ENCODE measurements around the gene KRTAP5-1. TPM values are rescaled to one million over a fixed set of nuclear protein-coding genes. Genes with fewer than 3 reads are reported as not detected.

The KRTAP5-1 gene
- total RNA-seq, 1 experiment from 2014 or later: not detected

DNA sequence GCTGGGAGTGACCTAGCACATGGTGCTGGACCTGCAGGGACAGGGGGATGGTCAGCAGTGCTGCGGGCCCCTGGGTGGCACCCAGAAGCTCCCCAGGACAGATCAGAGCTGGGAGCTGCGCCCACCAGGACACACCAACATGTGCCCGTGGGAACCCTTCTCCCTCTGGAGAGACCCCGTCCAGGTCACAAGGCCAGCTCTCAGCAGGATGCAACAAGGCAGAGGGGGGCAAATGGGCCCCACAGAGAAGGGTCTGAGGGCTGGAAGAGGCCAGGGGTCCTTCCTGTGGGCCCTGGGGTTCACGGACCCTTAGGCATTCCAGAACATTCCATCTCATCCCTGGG is 19.2 kb downstream of the KRTAP5-1 start:
- Histone ChIP-seq H3K27me3 (replicated peaks; ENCODE audit: control insufficient read depth, insufficient read depth, low read length) (no peaks in the 10 kb centered on the region), H3K4me1 (peaks cover 4% of the 10 kb centered on the region; the same call in 1 of the 2 replicates), H3K36me3 (ENCODE audit: control insufficient read depth, insufficient read depth, low read length) (no peaks in the 10 kb centered on the region), H3K4me3 (ENCODE audit: low read depth, low read length) (no peak overlapping the region), H3K9me3 (no peaks in the 10 kb centered on the region)
- H3K4me1 Mint-ChIP-seq (ENCODE audit: low read depth, unreplicated experiment): peaks cover 6% of the 10 kb centered on the region
- no TSS peak for BruUV-seq (replicated peaks)
- H3K27ac Mint-ChIP-seq (ENCODE audit: unreplicated experiment): no peak overlapping the region
- H3K9me3 Mint-ChIP-seq (ENCODE audit: unreplicated experiment): no peaks in the 10 kb centered on the region
- TF ChIP-seq CTCF (IDR thresholded peaks at IDR 0.05; ENCODE audit: insufficient read depth in 1 of 2, low read depth in 1 of 2, low read length in 1 of 2, severe bottlenecking in 1 of 2, unreplicated experiment in 1 of 2): no peak
- CTCF ChIA-PET: no interaction called here
- no peak overlapping the region for H3K4me3 Mint-ChIP-seq (ENCODE audit: unreplicated experiment)
- H3K36me3 Mint-ChIP-seq (ENCODE audit: insufficient read depth, unreplicated experiment): no peaks in the 10 kb centered on the region
- POLR2A ChIA-PET: no interaction called here
- H3K27me3 Mint-ChIP-seq (ENCODE audit: insufficient read depth, unreplicated experiment): no peaks in the 10 kb centered on the region
- no peak for DNase-seq
- intact Hi-C loops (cut with micrococcal nuclease; ENCODE audit: unreplicated experiment): no loop called here

GRCh38 chr11:1565173-1565903 is 19.7 kb downstream of the KRTAP5-1 start:
- POLR2A ChIA-PET: no interaction called here
- Histone ChIP-seq H3K27me3 (replicated peaks; ENCODE audit: control insufficient read depth, insufficient read depth, low read length) (no peaks in the 10 kb centered on the region), H3K4me1 (peaks cover 2% of the 10 kb centered on the region; the same call in 1 of the 2 replicates), H3K36me3 (ENCODE audit: control insufficient read depth, insufficient read depth, low read length) (no peaks in the 10 kb centered on the region), H3K4me3 (ENCODE audit: low read depth, low read length) (no peak overlapping the region), H3K9me3 (no peaks in the 10 kb centered on the region)
- no peak overlapping the region for H3K4me3 Mint-ChIP-seq (ENCODE audit: unreplicated experiment)
- DNase-seq: no peak
- CTCF ChIA-PET: no interaction called here
- H3K36me3 Mint-ChIP-seq (ENCODE audit: insufficient read depth, unreplicated experiment): no peaks in the 10 kb centered on the region
- intact Hi-C loops (cut with micrococcal nuclease; ENCODE audit: unreplicated experiment): no loop called here
- BruUV-seq (replicated peaks): no TSS peak
- no peak for TF ChIP-seq CTCF (IDR thresholded peaks at IDR 0.05; ENCODE audit: insufficient read depth in 1 of 2, low read depth in 1 of 2, low read length in 1 of 2, severe bottlenecking in 1 of 2, unreplicated experiment in 1 of 2)
- H3K4me1 Mint-ChIP-seq (ENCODE audit: low read depth, unreplicated experiment): peaks cover 6% of the 10 kb centered on the region
- H3K27ac Mint-ChIP-seq (ENCODE audit: unreplicated experiment): no peak overlapping the region
- no peaks in the 10 kb centered on the region for H3K27me3 Mint-ChIP-seq (ENCODE audit: insufficient read depth, unreplicated experiment)
- no peaks in the 10 kb centered on the region for H3K9me3 Mint-ChIP-seq (ENCODE audit: unreplicated experiment)

DNA sequence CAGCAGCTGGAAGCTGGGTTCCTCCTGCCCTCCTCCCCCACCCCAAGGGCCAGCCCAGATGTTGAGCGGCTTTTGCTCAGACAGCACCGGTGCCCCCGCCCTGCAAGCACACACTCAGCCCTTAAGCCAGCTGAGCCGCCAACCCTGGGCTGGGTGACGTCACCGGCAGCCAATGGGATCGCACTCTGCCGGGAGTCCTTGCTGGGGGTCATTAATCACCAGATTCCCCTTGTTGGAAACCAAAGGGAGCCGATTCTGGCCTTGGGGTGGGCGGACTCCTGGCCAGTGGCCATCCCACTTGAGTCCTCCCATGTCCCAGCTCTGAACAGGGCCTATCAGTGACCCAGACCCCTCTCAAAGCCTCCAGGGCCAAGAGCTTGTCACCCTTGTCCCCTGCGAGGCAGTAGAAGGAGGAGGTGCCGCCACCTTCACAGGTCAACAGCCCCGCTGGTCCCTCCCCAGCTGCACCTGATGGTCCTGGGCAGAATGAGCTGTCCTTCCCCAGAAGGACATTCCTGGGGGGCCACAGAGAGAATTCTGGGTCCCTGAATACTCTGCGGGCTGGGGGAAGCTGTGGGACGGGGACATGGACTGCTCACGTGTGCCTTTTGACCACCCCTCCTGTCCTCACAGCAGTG is 20.4 kb downstream of the KRTAP5-1 start:
- H3K36me3 ChIP-seq (ENCODE audit: control insufficient read depth, insufficient read depth, low read length): no peaks in the 10 kb centered on the region
- intact Hi-C loops (cut with micrococcal nuclease; ENCODE audit: unreplicated experiment): no loop called here
- no peaks in the 10 kb centered on the region for H3K9me3 ChIP-seq
- Mint-ChIP-seq H3K36me3 (ENCODE audit: insufficient read depth, unreplicated experiment) (no peaks in the 10 kb centered on the region), H3K4me1 (ENCODE audit: low read depth, unreplicated experiment) (peaks cover 3% of the 10 kb centered on the region), H3K4me3 (ENCODE audit: unreplicated experiment) (no peak overlapping the region), H3K27me3 (ENCODE audit: insufficient read depth, unreplicated experiment) (no peaks in the 10 kb centered on the region), H3K9me3 (ENCODE audit: unreplicated experiment) (no peaks in the 10 kb centered on the region), H3K27ac (ENCODE audit: unreplicated experiment) (no peak overlapping the region)
- ChIA-PET CTCF (no interaction called here), POLR2A (no interaction called here)
- H3K4me3 ChIP-seq (ENCODE audit: low read depth, low read length): no peak overlapping the region
- no peak for TF ChIP-seq CTCF (IDR thresholded peaks at IDR 0.05; ENCODE audit: insufficient read depth in 1 of 2, low read depth in 1 of 2, low read length in 1 of 2, severe bottlenecking in 1 of 2, unreplicated experiment in 1 of 2)
- no TSS peak for BruUV-seq (replicated peaks)
- H3K27me3 ChIP-seq (replicated peaks; ENCODE audit: control insufficient read depth, insufficient read depth, low read length): no peaks in the 10 kb centered on the region
- no peaks in the 10 kb centered on the region for H3K4me1 ChIP-seq
- DNase-seq: no peak

Measured in Caco-2 (cell line).